Measurements from ENCODE around the gene GSTCD. TPM values are rescaled to one million over a fixed set of nuclear protein-coding genes. Genes with fewer than 3 reads are reported as not detected.
A peak's percentile ranks its signal among the peaks of the same experiment; 100 is the strongest.
"Not testable (repeated sequence)": the region's sequence is repeated elsewhere in the genome, so short reads cannot be mapped to it uniquely, and the experiment has no call there.

Gene GSTCD
- total RNA-seq (ENCODE audit: insufficient read depth, low replicate concordance): 28.4 TPM

DNA sequence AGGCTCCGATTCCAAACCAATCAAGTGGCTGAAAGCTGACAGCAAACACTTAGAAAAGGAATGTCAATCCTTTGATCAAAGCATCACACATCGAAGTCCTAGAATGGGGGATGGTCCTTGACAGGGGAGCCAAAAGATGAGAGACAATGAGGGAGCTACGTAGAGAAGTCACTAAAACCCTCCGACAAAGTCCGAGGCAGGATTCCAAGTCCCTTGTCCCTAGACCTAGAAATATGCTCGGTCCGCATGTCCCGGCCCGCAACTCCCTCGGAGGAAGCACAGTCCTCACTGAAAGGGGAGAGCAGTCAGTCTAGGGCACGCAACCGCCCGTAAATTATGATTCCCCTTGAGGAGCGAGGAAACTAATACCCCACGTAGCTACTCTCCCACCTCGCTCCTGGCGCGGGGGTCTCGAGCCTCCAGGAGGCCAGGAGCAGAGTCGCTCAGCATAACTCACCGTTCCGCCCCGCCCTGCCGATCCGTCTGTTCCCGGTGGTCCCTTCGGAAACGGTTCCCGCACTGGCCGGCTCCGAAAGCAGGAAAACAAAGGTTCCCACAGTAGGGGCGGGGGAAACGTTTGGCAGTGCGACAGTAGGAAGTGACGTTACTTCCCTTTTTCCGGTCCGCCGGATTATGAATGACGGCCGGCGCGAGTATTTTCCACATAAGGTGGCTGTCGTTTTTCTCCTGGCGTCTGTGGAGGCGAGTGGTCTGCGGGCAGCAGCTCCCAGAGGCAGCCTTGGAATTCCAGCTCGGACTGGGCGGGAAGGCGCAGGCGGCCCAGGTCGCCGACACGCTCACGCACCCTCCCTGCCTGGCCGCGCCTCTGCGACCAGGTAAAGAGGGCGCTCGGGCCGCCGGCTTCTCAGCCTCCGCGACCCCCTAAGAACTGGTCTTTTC lies at the start of gene GSTCD, which contains the start of gene INTS12:
Gene GSTCD (plus strand): TSS at position 604 of the 900 bp plus-strand sequence. CDS start 8,830 bp downstream, outside the sequence.
Gene INTS12 (minus strand): TSS at position 509 of the 900 bp plus-strand sequence. CDS start 8,684 bp downstream, outside the sequence.
- peak; percentile 93 for DNase-seq (ENCODE audit: low spot score)

GRCh38 chr4:105659190-105659589 lies 49.4 kb upstream of the GSTCD start:
- no peak for DNase-seq (ENCODE audit: low spot score)

DNA sequence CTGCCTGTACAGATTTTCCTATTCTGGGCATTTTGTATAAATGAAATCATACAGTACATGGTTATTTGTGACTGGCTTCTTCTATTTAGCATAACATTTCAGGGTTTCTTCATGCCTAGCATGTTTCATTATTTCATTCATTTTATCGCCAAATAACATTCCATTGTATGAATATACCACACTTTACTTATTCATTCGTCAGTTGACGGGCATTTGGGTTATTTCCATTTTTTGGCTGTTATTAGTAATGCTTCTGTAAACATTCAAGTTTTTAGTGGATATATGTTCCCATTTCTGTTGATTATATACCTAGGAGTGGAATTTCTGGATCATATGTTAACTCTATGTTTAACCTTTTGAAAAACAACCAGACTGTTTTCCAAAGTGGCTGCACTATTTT lies 47.6 kb upstream of the GSTCD start:
- no peak for DNase-seq (ENCODE audit: low spot score)

GRCh38 chr4:105662935-105663675 lies 45.5 kb upstream of the GSTCD start:
- no peak for DNase-seq (ENCODE audit: low spot score)

DNA sequence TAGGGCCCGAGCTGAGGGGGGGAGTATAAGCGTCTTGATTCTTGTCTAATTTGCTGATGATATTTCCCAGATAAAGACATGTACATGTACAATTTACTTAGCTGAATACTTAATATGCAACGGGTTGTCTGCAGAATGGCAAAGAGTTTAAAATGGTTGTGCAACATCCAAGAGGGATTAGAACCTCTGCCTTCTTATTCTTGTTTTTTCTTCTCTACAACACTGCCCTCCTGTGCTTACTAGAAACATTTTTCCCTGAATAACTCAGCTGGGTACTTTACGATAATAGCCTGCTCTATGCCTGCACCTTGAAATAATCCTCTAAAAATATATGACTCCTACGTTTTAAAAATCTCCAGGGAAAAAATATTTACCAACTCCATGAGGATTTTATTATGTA lies 41.9 kb upstream of the GSTCD start:
- DNase-seq (ENCODE audit: low spot score): peak; percentile 43

DNA sequence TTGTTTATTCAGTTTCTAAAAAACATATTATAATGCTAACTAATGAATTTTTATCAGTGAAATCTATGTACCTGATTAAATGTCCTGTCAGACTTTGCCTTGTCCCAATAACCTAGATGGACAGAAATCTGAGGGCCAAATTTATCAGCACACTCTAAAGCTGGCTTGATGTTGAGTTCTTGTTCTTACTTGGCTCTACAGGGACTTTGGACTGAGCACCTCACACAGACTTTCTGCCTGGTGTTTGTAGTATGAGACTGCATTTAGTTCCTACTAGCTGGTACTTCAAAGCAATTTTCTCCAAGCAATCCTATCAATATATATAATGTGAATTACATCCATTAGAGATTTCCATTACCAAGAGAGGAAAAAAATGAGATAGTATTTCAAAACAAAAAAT lies 37.9 kb upstream of the GSTCD start:
- DNase-seq (ENCODE audit: low spot score): no peak

GRCh38 chr4:105671301-105671700 lies 37.3 kb upstream of the GSTCD start:
- no peak for DNase-seq (ENCODE audit: low spot score)

GRCh38 chr4:105674011-105674410 lies 34.6 kb upstream of the GSTCD start:
- no peak for DNase-seq (ENCODE audit: low spot score)

DNA sequence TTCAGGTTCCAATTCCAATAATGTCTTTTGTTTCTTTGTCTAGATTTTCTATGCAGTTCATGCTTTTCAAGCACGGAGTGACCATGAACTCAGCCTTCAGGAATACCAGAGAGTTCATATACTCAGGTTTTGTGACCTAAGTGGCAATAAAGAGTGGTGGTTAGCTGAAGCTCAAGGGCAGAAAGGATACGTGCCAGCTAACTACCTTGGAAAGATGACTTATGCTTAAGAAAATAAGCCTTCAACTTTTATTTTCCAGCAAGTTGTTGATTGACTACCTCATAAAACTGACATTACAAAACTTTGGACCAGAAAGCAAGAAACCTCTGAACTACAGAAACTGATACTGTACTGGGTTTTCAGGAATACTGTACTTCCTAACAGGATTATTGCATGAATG lies 30.9 kb upstream of the GSTCD start:
- DNase-seq (ENCODE audit: low spot score): no peak

DNA sequence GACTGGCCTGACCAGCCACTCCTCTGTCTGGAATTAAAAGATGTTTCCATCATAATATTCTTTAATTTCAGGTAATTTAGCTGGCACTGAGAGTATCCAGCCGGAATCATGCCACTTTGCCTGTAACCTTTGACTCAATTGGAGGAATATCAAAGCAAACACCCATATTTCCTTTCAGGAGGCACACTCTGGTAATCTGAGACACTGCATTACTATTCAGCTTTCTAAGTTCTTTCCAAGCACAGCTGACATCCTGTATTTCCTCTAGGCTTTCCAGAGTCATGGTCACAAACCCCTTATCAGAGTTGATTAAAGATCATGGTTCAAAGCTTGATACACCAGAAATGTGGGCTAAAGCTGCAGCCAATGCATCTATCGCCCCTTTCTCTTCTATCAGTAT lies 29.4 kb upstream of the GSTCD start:
- DNase-seq (ENCODE audit: low spot score): no peak

GRCh38 chr4:105683038-105683437 lies 25.5 kb upstream of the GSTCD start:
- peak; percentile 17 for DNase-seq (ENCODE audit: low spot score)

GRCh38 chr4:105686571-105686970 lies 22.0 kb upstream of the GSTCD start:
- DNase-seq (ENCODE audit: low spot score): no peak

GRCh38 chr4:105694812-105695211 lies 13.8 kb upstream of the GSTCD start:
- DNase-seq (ENCODE audit: low spot score): not testable (repeated sequence)

- DNase-seq (ENCODE audit: low spot score): not testable (repeated sequence)
Observed at GRCh38 chr4:105695832-105696231, 12.8 kb upstream of the GSTCD start.

GRCh38 chr4:105698607-105699006 lies 10.0 kb upstream of the GSTCD start:
- DNase-seq (ENCODE audit: low spot score): no peak

DNA sequence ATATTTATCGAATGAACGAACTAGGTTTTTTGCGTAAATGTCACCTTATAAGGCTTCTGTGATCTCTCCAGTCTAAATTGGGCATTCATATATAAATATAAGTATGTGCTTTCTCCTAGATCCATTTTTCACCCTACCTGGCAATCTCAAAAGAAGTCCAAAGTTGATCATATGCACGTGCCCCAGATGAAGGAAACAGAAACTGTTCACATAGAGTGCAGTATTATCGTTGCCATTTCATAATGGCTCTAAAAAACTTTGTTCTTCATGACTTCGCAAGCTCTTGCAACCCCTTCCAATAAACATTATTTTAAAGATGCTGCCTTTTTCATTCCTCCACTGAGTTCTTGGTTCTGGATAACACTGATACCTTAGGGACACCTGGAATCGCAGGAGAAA lies 803 bp upstream of the GSTCD start:
- DNase-seq (ENCODE audit: low spot score): no peak

- peak; percentile 31 for DNase-seq (ENCODE audit: low spot score)
Observed at GRCh38 chr4:105709081-105709450, 482 bp downstream of the GSTCD start.

GRCh38 chr4:105710012-105710600 lies 1.5 kb downstream of the GSTCD start:
- no peak for DNase-seq (ENCODE audit: low spot score)

DNA sequence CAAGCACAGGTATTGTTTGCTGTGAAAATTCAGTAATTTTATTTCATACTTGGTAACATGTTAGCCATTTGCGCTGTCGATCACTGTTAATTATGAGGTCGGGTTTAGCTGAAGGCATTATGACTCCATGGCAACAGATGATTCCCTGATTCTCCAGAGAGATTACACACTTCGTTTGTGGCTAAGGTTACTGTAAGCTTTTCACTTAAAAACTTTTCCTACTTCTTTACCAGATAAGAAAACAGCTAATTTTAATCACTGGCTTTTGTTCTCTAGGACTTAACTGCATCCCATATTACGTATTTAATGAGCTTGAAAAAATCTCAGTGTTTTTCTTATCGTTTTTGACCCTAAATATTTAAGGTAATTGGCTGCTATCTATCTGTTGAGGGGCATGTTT lies 2.1 kb downstream of the GSTCD start:
- no peak for DNase-seq (ENCODE audit: low spot score)

DNA sequence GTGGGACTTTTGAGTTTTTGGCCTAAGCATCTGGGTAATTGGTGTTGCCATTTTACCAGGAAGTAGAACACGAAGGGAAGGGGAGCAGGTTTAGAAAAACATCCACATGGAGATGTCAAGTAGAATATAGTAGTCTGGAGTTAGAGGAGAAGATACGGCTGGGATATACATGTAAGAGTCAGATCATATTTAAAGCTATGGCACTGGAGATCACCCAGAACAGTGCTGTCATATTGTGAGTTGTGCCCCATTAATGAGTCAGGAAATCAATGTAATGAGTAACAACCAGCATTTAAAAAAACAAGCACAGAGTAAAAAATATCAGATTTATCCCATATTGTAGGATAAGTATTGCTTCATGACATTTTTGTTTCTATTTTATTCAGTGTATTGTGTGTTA lies 4.2 kb downstream of the GSTCD start:
- no peak for DNase-seq (ENCODE audit: low spot score)

GRCh38 chr4:105714071-105714521 lies 5.5 kb downstream of the GSTCD start:
- DNase-seq (ENCODE audit: low spot score): peak; percentile 17

GRCh38 chr4:105714932-105715331 lies 6.3 kb downstream of the GSTCD start:
- DNase-seq (ENCODE audit: low spot score): peak; percentile 12
